ENCODE data around the gene HOXC10. TPM values are rescaled to one million over a fixed set of nuclear protein-coding genes. Genes with fewer than 3 reads are reported as not detected.

Gene HOXC10
- total RNA-seq, 1 experiment from 2014 or later = 3.8 TPM

DNA sequence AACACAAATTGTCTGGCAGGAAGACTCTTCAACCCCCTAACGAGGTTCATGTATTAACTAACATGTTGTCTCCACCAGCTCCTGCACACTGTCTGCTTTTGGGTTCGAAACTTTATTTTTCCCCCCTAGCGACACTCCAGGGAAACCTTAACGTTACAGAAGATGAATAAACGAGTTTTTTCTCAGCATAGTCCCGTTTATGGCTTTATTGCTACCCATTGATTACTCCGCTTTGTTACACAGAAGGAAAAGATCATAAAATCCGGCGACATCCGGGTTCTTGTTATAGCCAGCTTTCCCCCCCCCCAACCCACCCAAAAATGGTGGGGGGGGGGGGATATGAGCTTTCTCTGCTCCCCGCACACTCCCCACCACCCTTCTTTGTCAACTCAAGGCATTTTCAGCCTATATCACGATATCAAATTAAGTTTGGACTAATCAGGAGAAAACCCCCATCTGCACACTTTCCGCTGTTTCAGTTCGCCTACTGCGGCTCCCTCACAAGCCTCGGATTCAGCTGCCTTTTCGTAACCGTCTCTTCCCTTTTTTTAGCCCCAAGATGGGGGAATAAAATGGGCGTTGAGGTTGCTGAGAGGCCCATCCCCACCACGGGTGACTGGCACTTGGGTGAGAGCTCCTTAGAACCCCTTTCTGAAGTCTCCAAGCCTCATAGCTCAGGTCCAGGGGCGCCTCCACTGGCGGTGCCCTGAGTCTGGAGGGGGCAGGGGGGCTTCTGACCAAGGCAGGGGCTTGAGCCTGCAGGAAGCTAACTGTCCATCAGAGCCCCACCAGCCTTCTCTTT, 41.9 kb downstream of the HOXC10 start:
- Histone ChIP-seq H4K20me1 (ENCODE audit: insufficient read depth) (no peaks in the 10 kb centered on the region), H2AFZ (ENCODE audit: low read depth, low read length, poor library complexity, severe bottlenecking) (no peak overlapping the region), H3K4me1 (ENCODE audit: control insufficient read depth in 1 of 2, insufficient read depth in 2 of 2, low read length in 2 of 2) (peaks cover 0 to 5% of the 10 kb centered on the region in 2 experiments; a peak in 3 of 4 replicates), H3K9me2 (ENCODE audit: insufficient read depth) (no peaks in the 10 kb centered on the region), H3K9me3 (ENCODE audit: control insufficient read depth in 1 of 2, insufficient read depth in 1 of 2, low read depth in 1 of 2, low read length in 2 of 2) (no peaks in the 10 kb centered on the region), H3K79me2 (ENCODE audit: insufficient read depth, low read length) (no peaks in the 10 kb centered on the region), H3K4me2 (ENCODE audit: low read length) (no peak overlapping the region), H3K36me3 (ENCODE audit: control insufficient read depth in 1 of 2, insufficient read depth in 2 of 2, low read length in 2 of 2) (no peaks in the 10 kb centered on the region), H3K27me3 (ENCODE audit: insufficient read depth, low read length) (no peaks in the 10 kb centered on the region), H3K9ac (ENCODE audit: low read length) (no peak overlapping the region), H3K27ac (ENCODE audit: low read depth, low read length) (no peak overlapping the region), H3K4me3 (replicated peaks in 1 of 2; ENCODE audit: low read depth in 1 of 2, low read length in 2 of 2) (no peak overlapping the region)
- intact Hi-C loops (cut with micrococcal nuclease) = no loop called here
- BruUV-seq (replicated peaks) = no TSS peak
- ChIA-PET CTCF (interaction anchor here (2.6 kb wide), 1 partner anchor 9 kb away, joined by 7 read pairs; no protein-coding TSS in a partner anchor), POLR2A (interaction anchor here (0.6 kb wide), 1 partner anchor 9 kb away, joined by 3 read pairs; no protein-coding TSS in a partner anchor), RAD21 (ENCODE audit: low non-redundant PET in 1 of 2, low total read pairs in 2 of 2, uncharacterized antibody in 2 of 2, unreplicated experiment in 2 of 2) (no interaction called here)
- no peak for DNase-seq (ENCODE audit: low read depth, low spot score)
- TF ChIP-seq, protein P1, sequence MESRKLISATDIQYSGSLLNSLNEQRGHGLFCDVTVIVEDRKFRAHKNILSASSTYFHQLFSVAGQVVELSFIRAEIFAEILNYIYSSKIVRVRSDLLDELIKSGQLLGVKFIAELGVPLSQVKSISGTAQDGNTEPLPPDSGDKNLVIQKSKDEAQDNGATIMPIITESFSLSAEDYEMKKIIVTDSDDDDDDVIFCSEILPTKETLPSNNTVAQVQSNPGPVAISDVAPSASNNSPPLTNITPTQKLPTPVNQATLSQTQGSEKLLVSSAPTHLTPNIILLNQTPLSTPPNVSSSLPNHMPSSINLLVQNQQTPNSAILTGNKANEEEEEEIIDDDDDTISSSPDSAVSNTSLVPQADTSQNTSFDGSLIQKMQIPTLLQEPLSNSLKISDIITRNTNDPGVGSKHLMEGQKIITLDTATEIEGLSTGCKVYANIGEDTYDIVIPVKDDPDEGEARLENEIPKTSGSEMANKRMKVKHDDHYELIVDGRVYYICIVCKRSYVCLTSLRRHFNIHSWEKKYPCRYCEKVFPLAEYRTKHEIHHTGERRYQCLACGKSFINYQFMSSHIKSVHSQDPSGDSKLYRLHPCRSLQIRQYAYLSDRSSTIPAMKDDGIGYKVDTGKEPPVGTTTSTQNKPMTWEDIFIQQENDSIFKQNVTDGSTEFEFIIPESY (IDR thresholded peaks at IDR 0.05; ENCODE audit: extremely low read depth, insufficient replicate concordance, low read length) = no peak
- TF ChIP-seq SRF (IDR thresholded peaks at IDR 0.05; ENCODE audit: low read depth) (no peak), ZFX (IDR thresholded peaks at IDR 0.05) (no peak), ZNF274 (IDR thresholded peaks at IDR 0.05; ENCODE audit: low read depth, low read length) (no peak), EZH2 (IDR thresholded peaks at IDR 0.05) (no peak), RAD21 (IDR thresholded peaks at IDR 0.05; ENCODE audit: low read depth) (no peak), JUND (IDR thresholded peaks at IDR 0.05) (no peak), POLR2A (IDR thresholded peaks at IDR 0.05; ENCODE audit: borderline replicate concordance, extremely low read depth, insufficient read depth, insufficient read length) (no peak)
- TF ChIP-seq, protein P2, sequence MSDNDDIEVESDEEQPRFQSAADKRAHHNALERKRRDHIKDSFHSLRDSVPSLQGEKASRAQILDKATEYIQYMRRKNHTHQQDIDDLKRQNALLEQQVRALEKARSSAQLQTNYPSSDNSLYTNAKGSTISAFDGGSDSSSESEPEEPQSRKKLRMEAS (IDR thresholded peaks at IDR 0.05) = no peak
- TF ChIP-seq, protein P3, sequence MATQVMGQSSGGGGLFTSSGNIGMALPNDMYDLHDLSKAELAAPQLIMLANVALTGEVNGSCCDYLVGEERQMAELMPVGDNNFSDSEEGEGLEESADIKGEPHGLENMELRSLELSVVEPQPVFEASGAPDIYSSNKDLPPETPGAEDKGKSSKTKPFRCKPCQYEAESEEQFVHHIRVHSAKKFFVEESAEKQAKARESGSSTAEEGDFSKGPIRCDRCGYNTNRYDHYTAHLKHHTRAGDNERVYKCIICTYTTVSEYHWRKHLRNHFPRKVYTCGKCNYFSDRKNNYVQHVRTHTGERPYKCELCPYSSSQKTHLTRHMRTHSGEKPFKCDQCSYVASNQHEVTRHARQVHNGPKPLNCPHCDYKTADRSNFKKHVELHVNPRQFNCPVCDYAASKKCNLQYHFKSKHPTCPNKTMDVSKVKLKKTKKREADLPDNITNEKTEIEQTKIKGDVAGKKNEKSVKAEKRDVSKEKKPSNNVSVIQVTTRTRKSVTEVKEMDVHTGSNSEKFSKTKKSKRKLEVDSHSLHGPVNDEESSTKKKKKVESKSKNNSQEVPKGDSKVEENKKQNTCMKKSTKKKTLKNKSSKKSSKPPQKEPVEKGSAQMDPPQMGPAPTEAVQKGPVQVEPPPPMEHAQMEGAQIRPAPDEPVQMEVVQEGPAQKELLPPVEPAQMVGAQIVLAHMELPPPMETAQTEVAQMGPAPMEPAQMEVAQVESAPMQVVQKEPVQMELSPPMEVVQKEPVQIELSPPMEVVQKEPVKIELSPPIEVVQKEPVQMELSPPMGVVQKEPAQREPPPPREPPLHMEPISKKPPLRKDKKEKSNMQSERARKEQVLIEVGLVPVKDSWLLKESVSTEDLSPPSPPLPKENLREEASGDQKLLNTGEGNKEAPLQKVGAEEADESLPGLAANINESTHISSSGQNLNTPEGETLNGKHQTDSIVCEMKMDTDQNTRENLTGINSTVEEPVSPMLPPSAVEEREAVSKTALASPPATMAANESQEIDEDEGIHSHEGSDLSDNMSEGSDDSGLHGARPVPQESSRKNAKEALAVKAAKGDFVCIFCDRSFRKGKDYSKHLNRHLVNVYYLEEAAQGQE (IDR thresholded peaks at IDR 0.05; ENCODE audit: low read depth) = no peak
- TF ChIP-seq, protein P4, sequence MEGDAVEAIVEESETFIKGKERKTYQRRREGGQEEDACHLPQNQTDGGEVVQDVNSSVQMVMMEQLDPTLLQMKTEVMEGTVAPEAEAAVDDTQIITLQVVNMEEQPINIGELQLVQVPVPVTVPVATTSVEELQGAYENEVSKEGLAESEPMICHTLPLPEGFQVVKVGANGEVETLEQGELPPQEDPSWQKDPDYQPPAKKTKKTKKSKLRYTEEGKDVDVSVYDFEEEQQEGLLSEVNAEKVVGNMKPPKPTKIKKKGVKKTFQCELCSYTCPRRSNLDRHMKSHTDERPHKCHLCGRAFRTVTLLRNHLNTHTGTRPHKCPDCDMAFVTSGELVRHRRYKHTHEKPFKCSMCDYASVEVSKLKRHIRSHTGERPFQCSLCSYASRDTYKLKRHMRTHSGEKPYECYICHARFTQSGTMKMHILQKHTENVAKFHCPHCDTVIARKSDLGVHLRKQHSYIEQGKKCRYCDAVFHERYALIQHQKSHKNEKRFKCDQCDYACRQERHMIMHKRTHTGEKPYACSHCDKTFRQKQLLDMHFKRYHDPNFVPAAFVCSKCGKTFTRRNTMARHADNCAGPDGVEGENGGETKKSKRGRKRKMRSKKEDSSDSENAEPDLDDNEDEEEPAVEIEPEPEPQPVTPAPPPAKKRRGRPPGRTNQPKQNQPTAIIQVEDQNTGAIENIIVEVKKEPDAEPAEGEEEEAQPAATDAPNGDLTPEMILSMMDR (IDR thresholded peaks at IDR 0.05 in 2 of 3, conservative IDR thresholded peaks at IDR 0.05 in 1 of 3; ENCODE audit: borderline replicate concordance in 1 of 3, insufficient read depth in 1 of 3, low read depth in 2 of 3, low read length in 2 of 3) = no peak
- no peak for ATAC-seq
